Astrocyte of the spinal cord (primary cell): Measurements from ENCODE around the gene LZTS2.
A peak's percentile ranks its signal among the peaks of the same experiment; 100 is the strongest.

Experiments used
- DNase-seq: peaks from one replicate; pipeline ENCODE4 v3.0.0; 2011; ENCODE audit warnings: low read depth, low spot score
- H3K4me3 ChIP-seq: 2 replicates; pipeline ENCODE4 v1.5.1; 2011; ENCODE audit warnings: low read depth, mild to moderate bottlenecking, low read length, moderate library complexity
- CTCF ChIP-seq: IDR thresholded peaks from 2 replicates; pipeline ENCODE4 v1.5.1; 2012; ENCODE audit warnings: low read depth, mild to moderate bottlenecking, low read length, inconsistent platforms
- in situ Hi-C: cut with HindIII; loops from 2 replicates; pipeline ENCODE4 v1.10.0; 2017; ENCODE audit warnings: low sequenced_read_pairs

Gene LZTS2

GRCh38 chr10:101041252-101041761 is 41.7 kb downstream of the LZTS2 start:
- in situ Hi-C loops, result no loop called here
- peak; percentile 90 for DNase-seq
- peak; percentile 85 for TF ChIP-seq CTCF
- H3K4me3 ChIP-seq, result no peak overlapping the region

GRCh38 chr10:101042118-101042517 is 42.5 kb downstream of the LZTS2 start:
- no peak for DNase-seq
- TF ChIP-seq CTCF, result no peak
- in situ Hi-C loops, result no loop called here
- H3K4me3 ChIP-seq, result peak overlapping the region; percentile 57

GRCh38 chr10:101042667-101043362 is 43.2 kb downstream of the LZTS2 start:
- H3K4me3 ChIP-seq, result peak overlapping the region; percentile 57
- no peak for TF ChIP-seq CTCF
- DNase-seq, result peak; percentile 92
- in situ Hi-C loops, result no loop called here

GRCh38 chr10:101043363-101043707 is 43.7 kb downstream of the LZTS2 start:
- in situ Hi-C loops, result no loop called here
- no peak for DNase-seq
- peak overlapping the region; percentile 57 for H3K4me3 ChIP-seq
- TF ChIP-seq CTCF, result no peak

- TF ChIP-seq CTCF, result no peak
- no peak for DNase-seq
- H3K4me3 ChIP-seq, result no peak overlapping the region
- in situ Hi-C loops, result no loop called here
Measured at GRCh38 chr10:101044117-101044516, 44.5 kb downstream of the LZTS2 start.

GRCh38 chr10:101046332-101047238 is 47.0 kb downstream of the LZTS2 start:
- H3K4me3 ChIP-seq, result no peak overlapping the region
- in situ Hi-C loops, result no loop called here
- DNase-seq, result no peak
- TF ChIP-seq CTCF, result no peak
